IMR-90 (cell line): Measurements from ENCODE around the gene IL5RA. TPM values are rescaled to one million over a fixed set of nuclear protein-coding genes. Genes with fewer than 3 reads are reported as not detected.

ENCODE experiments used
- ATAC-seq: fragments of 200-7000 bp; cut with Tn5 transposase; 2 replicates; pipeline ENCODE4 v1.9.1; 2020; ENCODE audit warnings: low read depth, mild to moderate bottlenecking, moderate library complexity
- BruUV-seq: library from RNA; stranded (reverse); fragments of 400-500 nt; replicated peaks from 2 replicates; lab custom pipeline; 2021; lab: Mats Ljungman, UMichigan
- CTCF ChIA-PET: fragments of 300-600 bp; formaldehyde crosslinking; extraction: SDS; loops from one replicate; lab custom pipeline; 2021; ENCODE audit warnings: antibody characterized with exemption; lab: Yijun Ruan, JAX
- POLR2A ChIA-PET: fragments of 300-600 bp; sonication (Branson Sonifier 250); formaldehyde crosslinking; loops from one replicate; lab custom pipeline; 2022; ENCODE audit warnings: antibody characterized with exemption; ENCODE audit not compliant: unreplicated experiment; lab: Charles Lee
- DNase-seq: peaks from one replicate; pipeline ENCODE4 v3.0.0; 2013
- H2AFZ ChIP-seq: replicated peaks from 2 replicates; pipeline ENCODE3; 2013; ENCODE audit warnings: low read length, mild to moderate bottlenecking; ENCODE audit not compliant: poor library complexity
- H2AK5ac ChIP-seq: 2 replicates; pipeline ENCODE4 v1.6.1; 2013; ENCODE audit warnings: low read depth, low read length, inconsistent platforms
- H2AK9ac ChIP-seq: replicated peaks from 2 replicates; pipeline ENCODE3; 2013; ENCODE audit warnings: mild to moderate bottlenecking, low read depth, low read length, moderate library complexity; ENCODE audit not compliant: poor library complexity
- H2BK120ac ChIP-seq: 2 replicates; pipeline ENCODE4 v1.6.1; 2013; ENCODE audit warnings: low read depth, low read length, inconsistent platforms
- H2BK15ac ChIP-seq: 3 replicates; pipeline ENCODE4 v1.6.1; 2013; ENCODE audit warnings: low read depth, low read length, inconsistent platforms
- H2BK20ac ChIP-seq: 2 replicates; pipeline ENCODE4 v1.6.1; 2013; ENCODE audit warnings: low read depth, mild to moderate bottlenecking, inconsistent platforms, low read length, moderate library complexity
- H2BK5ac ChIP-seq: 2 replicates; pipeline ENCODE4 v1.6.1; 2013; ENCODE audit warnings: mild to moderate bottlenecking, low read depth, low read length, inconsistent platforms; ENCODE audit not compliant: poor library complexity, severe bottlenecking
- H3K14ac ChIP-seq: replicated peaks from 2 replicates; pipeline ENCODE4 v1.6.1; 2013; ENCODE audit warnings: low read depth, low read length, inconsistent platforms
- H3K18ac ChIP-seq: 2 replicates; pipeline ENCODE4 v1.6.1; 2013; ENCODE audit warnings: low read depth, low read length, control low read depth
- H3K23ac ChIP-seq: 2 replicates; pipeline ENCODE4 v1.6.1; 2013; ENCODE audit warnings: low read depth, low read length, inconsistent platforms
- H3K27ac ChIP-seq: 2 replicates; pipeline ENCODE4 v1.5.1; 2013; ENCODE audit warnings: mild to moderate bottlenecking, control low read depth, low read length; ENCODE audit not compliant: insufficient read depth
- H3K27me3 ChIP-seq: 2 replicates; pipeline ENCODE4 v1.6.1; 2013; ENCODE audit warnings: low read length; ENCODE audit not compliant: control insufficient read depth, insufficient read depth
- H3K36me3 ChIP-seq: 2 replicates; pipeline ENCODE4 v1.6.1; 2013; ENCODE audit warnings: low read length, mixed read lengths; ENCODE audit not compliant: control insufficient read depth, insufficient read depth
- H3K4ac ChIP-seq: 2 replicates; pipeline ENCODE4 v1.6.1; 2013; ENCODE audit warnings: low read depth, low read length, inconsistent platforms
- H3K4me1 ChIP-seq: 2 replicates; pipeline ENCODE4 v1.6.1; 2013; ENCODE audit warnings: low read length, mixed read lengths; ENCODE audit not compliant: control insufficient read depth, insufficient read depth
- H3K4me2 ChIP-seq: 2 replicates; pipeline ENCODE4 v1.6.1; 2013; ENCODE audit warnings: low read depth, mild to moderate bottlenecking, control low read depth, low read length, moderate library complexity
- H3K4me3 ChIP-seq: 2 replicates; pipeline ENCODE4 v1.5.1; 2013; ENCODE audit warnings: low read depth, mild to moderate bottlenecking, control low read depth, low read length, moderate library complexity; ENCODE audit not compliant: insufficient read depth
- H3K56ac ChIP-seq: 2 replicates; pipeline ENCODE4 v1.6.1; 2013; ENCODE audit warnings: low read length, inconsistent platforms; ENCODE audit not compliant: insufficient read depth; ENCODE audit errors: extremely low read depth
- H3K79me1 ChIP-seq, 2 experiments: 2 replicates each; pipeline ENCODE4 v1.6.1; 2013; ENCODE audit warnings: low read length in 2 of 2, inconsistent platforms in 1 of 2, low read depth in 1 of 2
- H3K9ac ChIP-seq: 2 replicates; pipeline ENCODE4 v1.6.1; 2013; ENCODE audit warnings: low read depth, low read length, control low read depth
- H3K9me1 ChIP-seq: 2 replicates; pipeline ENCODE4 v1.6.1; 2013; ENCODE audit warnings: low read length, inconsistent platforms; ENCODE audit not compliant: insufficient read depth
- H3K9me3 ChIP-seq: 2 replicates; pipeline ENCODE4 v1.6.1; 2013; ENCODE audit warnings: low read length; ENCODE audit not compliant: control insufficient read depth, insufficient read depth
- H4K20me1 ChIP-seq: 2 replicates; pipeline ENCODE4 v1.6.1; 2013; ENCODE audit warnings: low read length, inconsistent platforms; ENCODE audit not compliant: insufficient read depth
- H4K5ac ChIP-seq: 2 replicates; pipeline ENCODE4 v1.6.1; 2013; ENCODE audit warnings: mild to moderate bottlenecking, low read depth, low read length, control low read depth
- H4K8ac ChIP-seq, 2 experiments: 2 replicates each; pipeline ENCODE4 v1.6.1; 2013; ENCODE audit warnings: low read depth in 2 of 2, low read length in 2 of 2, control low read depth in 1 of 2, inconsistent platforms in 1 of 2
- H4K91ac ChIP-seq: 2 replicates; pipeline ENCODE4 v1.6.1; 2013; ENCODE audit warnings: low read depth, low read length, inconsistent platforms; ENCODE audit not compliant: insufficient read depth
- BHLHE40 ChIP-seq: fragments of 150-350 bp; IDR thresholded peaks from 2 replicates; pipeline ENCODE4 v1.6.1; 2016; ENCODE audit warnings: mild to moderate bottlenecking, low read depth, low read length
- CEBPB ChIP-seq: IDR thresholded peaks from 2 replicates; pipeline ENCODE4 v1.6.1; 2012; ENCODE audit warnings: low read depth, low read length, improper control_type of control experiment
- CHD1 ChIP-seq: IDR thresholded peaks from 2 replicates; pipeline ENCODE4 v1.6.1; 2012; ENCODE audit warnings: low read depth, low read length, improper control_type of control experiment
- ELK1 ChIP-seq: fragments of 150-350 bp; IDR thresholded peaks from 2 replicates; pipeline ENCODE4 v1.6.1; 2016; ENCODE audit warnings: low read depth, mild to moderate bottlenecking, low read length, moderate library complexity, borderline replicate concordance
- FOS ChIP-seq: fragments of 150-350 bp; IDR thresholded peaks from 2 replicates; pipeline ENCODE4 v1.6.1; 2016; ENCODE audit warnings: low read depth, low read length
- MAFK ChIP-seq: IDR thresholded peaks from 2 replicates; pipeline ENCODE4 v1.6.1; 2012; ENCODE audit warnings: low read depth, low read length, improper control_type of control experiment
- MAZ ChIP-seq: IDR thresholded peaks from 2 replicates; pipeline ENCODE4 v1.6.1; 2012; ENCODE audit warnings: low read depth, mild to moderate bottlenecking, low read length, improper control_type of control experiment, moderate library complexity, borderline replicate concordance
- MXI1 ChIP-seq: IDR thresholded peaks from 2 replicates; pipeline ENCODE4 v1.6.1; 2012; ENCODE audit warnings: low read depth, mild to moderate bottlenecking, low read length, moderate library complexity, borderline replicate concordance
- NFE2L2 ChIP-seq: fragments of 150-350 bp; IDR thresholded peaks from 2 replicates; pipeline ENCODE4 v1.6.1; 2016; ENCODE audit warnings: low read depth, mild to moderate bottlenecking, low read length
- POLR2A ChIP-seq: IDR thresholded peaks from 2 replicates; pipeline ENCODE4 v1.6.1; 2012; ENCODE audit warnings: mild to moderate bottlenecking, low read depth, low read length
- RAD21 ChIP-seq: IDR thresholded peaks from 2 replicates; pipeline ENCODE4 v1.6.1; 2012; ENCODE audit warnings: low read length, improper control_type of control experiment
- RCOR1 ChIP-seq: IDR thresholded peaks from 2 replicates; pipeline ENCODE4 v1.6.1; 2012; ENCODE audit warnings: mild to moderate bottlenecking, low read length, improper control_type of control experiment; ENCODE audit not compliant: insufficient replicate concordance
- RFX5 ChIP-seq: IDR thresholded peaks from 2 replicates; pipeline ENCODE4 v1.8.0; 2012; ENCODE audit warnings: low read depth, mild to moderate bottlenecking, low read length, moderate library complexity
- SMC3 ChIP-seq: fragments of 150-350 bp; IDR thresholded peaks from 2 replicates; pipeline ENCODE4 v1.6.1; 2016; ENCODE audit warnings: low read depth, mild to moderate bottlenecking, antibody characterized with exemption, low read length, moderate library complexity
- USF2 ChIP-seq: fragments of 150-350 bp; IDR thresholded peaks from 2 replicates; pipeline ENCODE4 v1.6.1; 2017; ENCODE audit warnings: mild to moderate bottlenecking, antibody characterized with exemption, low read length, low read depth
- WGBS, 2 experiments: methylation state at CpG; one replicate each; pipeline versions ENCODE4 v1.1.5 to v1.1.7; 2013; ENCODE audit warnings: missing lambda C conversion rate in 2 of 2; ENCODE audit not compliant: insufficient read length in 1 of 2; ENCODE audit errors: extremely low coverage in 2 of 2; 5-methylcytosine and 5-hydroxymethylcytosine counted together
- dilution Hi-C: fragments of 300-500 bp; cut with HindIII; formaldehyde crosslinking; loops from one replicate; pipeline ENCODE4 v1.14.3; 2018; ENCODE audit warnings: low sequenced_read_pairs; ENCODE audit not compliant: unreplicated experiment
- in situ Hi-C: fragments of 300-500 bp; cut with MboI; formaldehyde crosslinking; loops from 3 replicates; pipeline ENCODE4 v1.14.3; 2019; ENCODE audit warnings: low sequenced_read_pairs, inconsistent platforms, mixed read lengths
- intact Hi-C: fragments of 100-400 bp; cut with micrococcal nuclease; formaldehyde crosslinking; loops from 2 replicates; pipeline ENCODE4 v1.10.0; 2022
- polyA plus RNA-seq, 3 experiments: library from polyadenylated mRNA; depleted of rRNA; stranded (reverse); fragments of >200 nt; gene quantifications; 2 replicates each; pipeline ENCODE4 v1.2.3, GENCODE V29; 2012; ENCODE audit warnings: low replicate concordance in 1 of 3
- total RNA-seq: library from RNA; depleted of rRNA; stranded (reverse); fragments of >200 nt; gene quantifications from 2 replicates; pipeline ENCODE4 v1.2.3, GENCODE V29; 2012

The IL5RA gene
- total and polyA plus RNA-seq, 2 of the 4 experiments (the other 2 are of a cell fraction), result not detected

- DNase-seq, result no peak
- no CpG with 5 or more reads among the region's 6 CpGs for WGBS, 2 experiments
- H3K4me2 ChIP-seq, result no peak overlapping the region
- H3K4me3 ChIP-seq, result no peak overlapping the region
- peaks cover 13% of the 10 kb centered on the region for H3K36me3 ChIP-seq
- no peak overlapping the region for H3K9ac ChIP-seq
- ChIA-PET CTCF (no interaction called here), POLR2A (no interaction called here)
- TF ChIP-seq FOS, result no peak
- TF ChIP-seq MAFK, result no peak
- TF ChIP-seq MAZ, result no peak
- no peak for TF ChIP-seq RAD21
- TF ChIP-seq BHLHE40, result no peak
- TF ChIP-seq USF2, result no peak
- no peak for TF ChIP-seq POLR2A
- TF ChIP-seq CHD1, result no peak
- TF ChIP-seq MXI1, result no peak
- no peak for TF ChIP-seq NFE2L2
- TF ChIP-seq ELK1, result no peak
- TF ChIP-seq CEBPB, result no peak
- TF ChIP-seq RFX5, result no peak
- TF ChIP-seq RCOR1, result no peak
- no peak for TF ChIP-seq SMC3
- H3K14ac ChIP-seq, result no peak overlapping the region
- H2BK20ac ChIP-seq, result no peak overlapping the region
- H4K5ac ChIP-seq, result no peak overlapping the region
- no peak overlapping the region for H2BK5ac ChIP-seq
- no peaks in the 10 kb centered on the region; the same call in 1 of the 2 replicates for H3K4me1 ChIP-seq
- no peak overlapping the region for H2AFZ ChIP-seq
- H4K20me1 ChIP-seq, result peaks cover 15% of the 10 kb centered on the region
- no peaks in the 10 kb centered on the region for H3K9me3 ChIP-seq
- H2AK9ac ChIP-seq, result no peak overlapping the region
- no peak overlapping the region for H2BK15ac ChIP-seq
- H3K27me3 ChIP-seq, result no peaks in the 10 kb centered on the region
- peaks cover 13 to 18% of the 10 kb centered on the region in 2 experiments for H3K79me1 ChIP-seq
- no peak overlapping the region for H3K56ac ChIP-seq
- no peak overlapping the region for H2BK120ac ChIP-seq
- in situ Hi-C loops (no loop called here), intact Hi-C loops (no loop called here), dilution Hi-C loops (no loop called here)
- H3K18ac ChIP-seq, result no peak overlapping the region
- H3K27ac ChIP-seq, result no peak overlapping the region
- ATAC-seq, result no peak
- peaks cover 4% of the 10 kb centered on the region; the same call in 1 of the 2 replicates for H3K9me1 ChIP-seq
- no peak overlapping the region for H2AK5ac ChIP-seq
- H3K23ac ChIP-seq, result no peak overlapping the region
- no peak overlapping the region for H4K8ac ChIP-seq
- BruUV-seq, result no TSS peak
- no peak overlapping the region for H4K91ac ChIP-seq
- H3K4ac ChIP-seq, result no peak overlapping the region
These were observed 27.4 kb upstream of the IL5RA start for GRCh38 chr3:3137526-3137925.
